Upper lobe of left lung (tissue), 6 donors: Measurements from ENCODE around the gene MDN1. TPM values are rescaled to one million over a fixed set of nuclear protein-coding genes. Genes with fewer than 3 reads are reported as not detected.
"Not testable (repeated sequence)": the region's sequence is repeated elsewhere in the genome, so short reads cannot be mapped to it uniquely, and the experiment has no call there.

Experiments used
- ATAC-seq, 2 donors: fragments of 200-7000 bp; cut with Tn5 transposase; one replicate each; pipeline ENCODE4 v1.9.1; 2022; ENCODE audit warnings: mild to moderate bottlenecking in 2 of 2, moderate library complexity in 2 of 2; ENCODE audit not compliant: low FRiP score in 2 of 2
- DNase-seq, 2 donors: peaks; one replicate each; pipeline ENCODE4 v3.0.0-alpha.2; 2019 to 2020
- H3K27ac ChIP-seq, 4 donors: fragments of 200-600 bp; sonication (generic); one replicate each; pipeline ENCODE4 v1.5.1; 2016 to 2019
- H3K27me3 ChIP-seq, 4 donors: fragments of 200-600 bp; sonication (generic); one replicate each; pipeline ENCODE4 v1.5.1; 2017 to 2019
- H3K36me3 ChIP-seq, 4 donors: fragments of 200-600 bp; sonication (generic); one replicate each; pipeline ENCODE4 v1.5.1; 2016 to 2019
- H3K4me1 ChIP-seq, 4 donors: fragments of 200-600 bp; sonication (generic); one replicate each; pipeline ENCODE4 v1.5.1; 2018 to 2019
- H3K4me3 ChIP-seq, 4 donors: fragments of 200-600 bp; sonication (generic); one replicate each; pipeline ENCODE4 v1.5.1; 2017 to 2019; ENCODE audit warnings: mild to moderate bottlenecking in 2 of 4, moderate library complexity in 1 of 4
- H3K9me3 ChIP-seq, 4 donors: fragments of 200-600 bp; sonication (generic); one replicate each; pipeline ENCODE4 v1.5.1; 2018 to 2019
- CTCF ChIP-seq, 6 experiments: fragments of 450-650 bp in 4 of 6; fragments of 200-600 bp in 2 of 6; sonication (generic) in 2 of 6; IDR thresholded peaks; one replicate each; pipeline ENCODE4 v1.5.1; 2016 to 2019; ENCODE audit warnings: antibody characterized with exemption in 6 of 6
- EP300 ChIP-seq, 4 donors: sonication (generic); formaldehyde crosslinking; IDR thresholded peaks; one replicate each; pipeline ENCODE4 v1.5.1; 2017; ENCODE audit warnings: antibody characterized with exemption in 4 of 4, control low read depth in 2 of 4
- POLR2A ChIP-seq, 4 donors: fragments of 450-650 bp; IDR thresholded peaks; one replicate each; pipeline ENCODE4 v1.5.1; 2016 to 2017; ENCODE audit warnings: antibody characterized with exemption in 4 of 4, mild to moderate bottlenecking in 2 of 4
- POLR2AphosphoS5 ChIP-seq, 2 donors: sonication (generic); formaldehyde crosslinking; IDR thresholded peaks; one replicate each; pipeline ENCODE4 v1.5.1; 2017; ENCODE audit warnings: antibody characterized with exemption in 2 of 2
- WGBS, 2 donors: methylation state at CpG; one replicate each; pipeline ENCODE4 v1.1.5; 2017 to 2018; 5-methylcytosine and 5-hydroxymethylcytosine counted together
- total RNA-seq, 6 donors: library from RNA; depleted of rRNA in 4 of 6; stranded (reverse); fragments of >200 nt in 4 of 6; gene quantifications; one replicate each; pipeline versions ENCODE4 v1.1.0 to v1.2.1, GENCODE V29; 2016 to 2021
- donor health status: DM: no; HTN: no; CAD: no; lungs with moderate emphysema.
- donor health status: DM: no; HTN: yes; CAD: no; lungs with severe emphysema.

The MDN1 gene
- total RNA-seq, 6 donors from 2014 or later: 23.4 to 44.1 (median 29.6) TPM

GRCh38 chr6:89644864-89645263 is 174.7 kb downstream of the MDN1 start:
- no peak for TF ChIP-seq POLR2AphosphoS5 (IDR thresholded peaks at IDR 0.05)
- TF ChIP-seq CTCF (IDR thresholded peaks at IDR 0.05): no peak
- no peak for TF ChIP-seq POLR2A (IDR thresholded peaks at IDR 0.05)
- no peak for TF ChIP-seq EP300 (IDR thresholded peaks at IDR 0.05)
- Histone ChIP-seq H3K4me1 (peaks cover 0 to 8% (median 0%) of the 10 kb centered on the region in 4 donors), H3K9me3 (no peaks in the 10 kb centered on the region), H3K4me3 (no peak overlapping the region), H3K27me3 (no peaks in the 10 kb centered on the region), H3K36me3 (peaks cover 5 to 61% (median 20%) of the 10 kb centered on the region in 4 donors), H3K27ac (no peak overlapping the region)
- WGBS, 2 donors: 78 to 85% methylated on average over 4 of the region's 4 CpGs
- DNase-seq: no peak
- no peak for ATAC-seq

GRCh38 chr6:89643406-89643805 is 176.2 kb downstream of the MDN1 start:
- WGBS, 2 donors: 63 to 73% methylated on average over 3 of the region's 3 CpGs
- no peak for ATAC-seq
- H3K27ac ChIP-seq: no peak overlapping the region
- H3K9me3 ChIP-seq: no peaks in the 10 kb centered on the region
- peaks cover 5 to 53% (median 18%) of the 10 kb centered on the region in 4 donors for H3K36me3 ChIP-seq
- H3K27me3 ChIP-seq: no peaks in the 10 kb centered on the region
- TF ChIP-seq POLR2A (IDR thresholded peaks at IDR 0.05) (no peak), POLR2AphosphoS5 (IDR thresholded peaks at IDR 0.05) (no peak), EP300 (IDR thresholded peaks at IDR 0.05) (no peak), CTCF (IDR thresholded peaks at IDR 0.05) (no peak)
- peak in 1 of 2 donors; percentile 41 for DNase-seq
- no peak overlapping the region for H3K4me3 ChIP-seq
- peaks cover 5 to 8% (median 7%) of the 10 kb centered on the region in 4 donors for H3K4me1 ChIP-seq

GRCh38 chr6:89642956-89643355 is 176.6 kb downstream of the MDN1 start:
- H3K27ac ChIP-seq: no peak overlapping the region
- H3K36me3 ChIP-seq: peaks cover 5 to 48% (median 15%) of the 10 kb centered on the region in 4 donors
- ATAC-seq (no peak), DNase-seq (no peak)
- peaks cover 5 to 10% (median 7%) of the 10 kb centered on the region in 4 donors for H3K4me1 ChIP-seq
- WGBS, 2 donors: 80 to 88% methylated on average over 3 of the region's 3 CpGs
- H3K9me3 ChIP-seq: no peaks in the 10 kb centered on the region
- H3K4me3 ChIP-seq: no peak overlapping the region
- H3K27me3 ChIP-seq: no peaks in the 10 kb centered on the region
- TF ChIP-seq CTCF (IDR thresholded peaks at IDR 0.05) (no peak), EP300 (IDR thresholded peaks at IDR 0.05) (no peak), POLR2AphosphoS5 (IDR thresholded peaks at IDR 0.05) (no peak), POLR2A (IDR thresholded peaks at IDR 0.05) (no peak)

GRCh38 chr6:89641581-89641980 is 178.0 kb downstream of the MDN1 start:
- not testable (repeated sequence) for DNase-seq, H3K9me3 ChIP-seq, H3K27ac ChIP-seq, H3K4me3 ChIP-seq, H3K27me3 ChIP-seq, ATAC-seq
- Histone ChIP-seq H3K36me3 (peaks cover 0 to 34% (median 7%) of the 10 kb centered on the region in 4 donors), H3K4me1 (peaks cover 12 to 19% (median 16%) of the 10 kb centered on the region in 4 donors)
- 99 to 100% methylated on average over 3 of the region's 3 CpGs for WGBS, 2 donors

- 87 to 96% methylated on average over 4 of the region's 4 CpGs for WGBS, 2 donors
- H3K9me3 ChIP-seq: no peaks in the 10 kb centered on the region
Measured at GRCh38 chr6:89640804-89641203, 178.8 kb downstream of the MDN1 start.

More at GRCh38 chr6:89640804-89641203, 178.8 kb downstream of the MDN1 start:
- Histone ChIP-seq H3K36me3 (peaks cover 0 to 31% (median 3%) of the 10 kb centered on the region in 4 donors), H3K4me3 (no peak overlapping the region), H3K4me1 (peaks cover 12 to 19% (median 16%) of the 10 kb centered on the region in 4 donors), H3K27ac (no peak overlapping the region), H3K27me3 (no peaks in the 10 kb centered on the region)
- TF ChIP-seq EP300 (IDR thresholded peaks at IDR 0.05): no peak
- TF ChIP-seq CTCF (IDR thresholded peaks at IDR 0.05): no peak
- TF ChIP-seq POLR2AphosphoS5 (IDR thresholded peaks at IDR 0.05): no peak
- no peak for TF ChIP-seq POLR2A (IDR thresholded peaks at IDR 0.05)
- DNase-seq: no peak
- ATAC-seq: no peak
